HG03354 (cell line): ENCODE results near the gene TNNI2.
"Not testable (repeated sequence)": the region's sequence is repeated elsewhere in the genome, so short reads cannot be mapped to it uniquely, and the experiment has no call there.

ENCODE experiments used
- ATAC-seq: cut with Tn5 transposase; IDR thresholded peaks from one replicate; pipeline ENCODE4 v1.9.1; 2021; ENCODE audit warnings: mild to moderate bottlenecking; ENCODE audit not compliant: unreplicated experiment, poor library complexity, severe bottlenecking

TNNI2 gene

GRCh38 chr11:1870721-1871466, 32.1 kb downstream of the TNNI2 start:
- ATAC-seq = no peak

- no peak for ATAC-seq
These were observed 32.8 kb downstream of the TNNI2 start for GRCh38 chr11:1871531-1871930.

- no peak for ATAC-seq
These were observed 33.6 kb downstream of the TNNI2 start for GRCh38 chr11:1872267-1872985.

GRCh38 chr11:1873048-1873812, 34.4 kb downstream of the TNNI2 start:
- ATAC-seq = no peak

GRCh38 chr11:1873813-1874150, 35.0 kb downstream of the TNNI2 start:
- not testable (repeated sequence) for ATAC-seq

GRCh38 chr11:1874441-1875092, 35.8 kb downstream of the TNNI2 start:
- not testable (repeated sequence) for ATAC-seq

GRCh38 chr11:1875093-1875850, 36.5 kb downstream of the TNNI2 start:
- ATAC-seq = no peak

GRCh38 chr11:1875851-1876301, 37.1 kb downstream of the TNNI2 start:
- ATAC-seq = not testable (repeated sequence)

GRCh38 chr11:1876361-1877063, 37.7 kb downstream of the TNNI2 start:
- ATAC-seq = no peak

- ATAC-seq = no peak
These were observed 38.7 kb downstream of the TNNI2 start for GRCh38 chr11:1877211-1878136.

- no peak for ATAC-seq
These were observed 39.6 kb downstream of the TNNI2 start for GRCh38 chr11:1878137-1879031.

- ATAC-seq = no peak
These were observed 40.7 kb downstream of the TNNI2 start for GRCh38 chr11:1879342-1879940.

- ATAC-seq = no peak
These were observed 41.4 kb downstream of the TNNI2 start for GRCh38 chr11:1879941-1880720.

GRCh38 chr11:1880746-1881441, 42.1 kb downstream of the TNNI2 start:
- no peak for ATAC-seq
